ENCODE measurements around the gene ADAMTS14.

- TF ChIP-seq CTCF (IDR thresholded peaks at IDR 0.05) (no peak), POLR2A (IDR thresholded peaks at IDR 0.05) (no peak)
Measured at GRCh38 chr10:70809726-70810125, 137.4 kb downstream of the ADAMTS14 start.
